DMS114 treated with DMSO at 0.1 percent for 48 hours (cell line): ENCODE measurements around the gene CPOX.
"Not testable (repeated sequence)": the region's sequence is repeated elsewhere in the genome, so short reads cannot be mapped to it uniquely, and the experiment has no call there.

Experiments used
- DNase-seq: peaks from one replicate; lab custom pipeline; 2025; ENCODE audit not compliant: unreplicated experiment; lab: John Stamatoyannopoulos, UW

CPOX gene

GRCh38 chr3:98564282-98565005 lies 29.0 kb downstream of the CPOX start:
- DNase-seq = no peak

- DNase-seq = no peak
Observed at GRCh38 chr3:98563661-98564281, 29.6 kb downstream of the CPOX start.

GRCh38 chr3:98561727-98562521 lies 31.5 kb downstream of the CPOX start:
- DNase-seq = no peak

- DNase-seq = no peak
Observed at GRCh38 chr3:98560911-98561310, 32.5 kb downstream of the CPOX start.

- not testable (repeated sequence) for DNase-seq
Observed at GRCh38 chr3:98559769-98560168, 33.6 kb downstream of the CPOX start.

GRCh38 chr3:98558100-98558827 lies 35.1 kb downstream of the CPOX start:
- no peak for DNase-seq

GRCh38 chr3:98557324-98558010 lies 35.9 kb downstream of the CPOX start:
- DNase-seq = no peak

- no peak for DNase-seq
Observed at GRCh38 chr3:98556164-98557130, 37.0 kb downstream of the CPOX start.

- DNase-seq = no peak
Observed at GRCh38 chr3:98555025-98555379, 38.4 kb downstream of the CPOX start.

GRCh38 chr3:98554580-98554979 lies 38.8 kb downstream of the CPOX start:
- no peak for DNase-seq

GRCh38 chr3:98553753-98554152 lies 39.7 kb downstream of the CPOX start:
- no peak for DNase-seq

GRCh38 chr3:98553021-98553563 lies 40.3 kb downstream of the CPOX start:
- DNase-seq = no peak

GRCh38 chr3:98552232-98553020 lies 41.0 kb downstream of the CPOX start:
- no peak for DNase-seq

GRCh38 chr3:98551754-98552153 lies 41.7 kb downstream of the CPOX start:
- no peak for DNase-seq

GRCh38 chr3:98551236-98551635 lies 42.2 kb downstream of the CPOX start:
- DNase-seq = no peak

- DNase-seq = no peak
Observed at GRCh38 chr3:98550833-98551232, 42.6 kb downstream of the CPOX start.

GRCh38 chr3:98548544-98548943 lies 44.9 kb downstream of the CPOX start:
- DNase-seq = no peak

GRCh38 chr3:98545940-98546339 lies 47.5 kb downstream of the CPOX start:
- no peak for DNase-seq

- no peak for DNase-seq
Observed at GRCh38 chr3:98542623-98543022, 50.8 kb downstream of the CPOX start.
